GM23338 (cell line): Measurements from ENCODE around the gene KRTAP12-4. TPM values are rescaled to one million over a fixed set of nuclear protein-coding genes. Genes with fewer than 3 reads are reported as not detected.

Source experiments
- ATAC-seq: fragments of 200-7000 bp; cut with Tn5 transposase; 3 replicates; pipeline ENCODE4 v1.9.1; 2020
- DNase-seq: peaks from one replicate; pipeline ENCODE4 v3.0.0-alpha.2; 2015; ENCODE audit warnings: low spot score
- H2AFZ ChIP-seq: fragments of 200-600 bp; sonication (generic); 2 replicates; pipeline ENCODE4 v1.8.0; 2016; ENCODE audit warnings: antibody characterized with exemption, mild to moderate bottlenecking, moderate library complexity
- H3F3A ChIP-seq: fragments of 200-600 bp; sonication (generic); replicated peaks from 2 replicates; pipeline ENCODE4 v1.8.0; 2017; ENCODE audit warnings: antibody characterized with exemption, mixed run types, low read depth
- H3K27ac ChIP-seq: fragments of 200-600 bp; sonication (generic); 2 replicates; pipeline ENCODE4 v1.6.1; 2016; ENCODE audit warnings: low read depth
- H3K27me3 ChIP-seq: fragments of 200-600 bp; sonication (generic); 2 replicates; pipeline ENCODE4 v1.8.0; 2016; ENCODE audit warnings: mild to moderate bottlenecking, mixed run types, moderate library complexity; ENCODE audit not compliant: insufficient read depth
- H3K36me3 ChIP-seq: fragments of 200-600 bp; sonication (generic); 2 replicates; pipeline ENCODE4 v1.8.0; 2016; ENCODE audit warnings: mild to moderate bottlenecking; ENCODE audit not compliant: insufficient read depth
- H3K4me1 ChIP-seq: fragments of 200-600 bp; sonication (generic); 2 replicates; pipeline ENCODE4 v1.8.0; 2016; ENCODE audit warnings: mild to moderate bottlenecking, moderate library complexity; ENCODE audit not compliant: insufficient read depth
- H3K4me2 ChIP-seq: fragments of 200-600 bp; sonication (generic); 2 replicates; pipeline ENCODE4 v1.7.1; 2017; ENCODE audit warnings: mixed run types
- H3K4me3 ChIP-seq: fragments of 200-600 bp; sonication (generic); 2 replicates; pipeline ENCODE4 v1.6.1; 2016; ENCODE audit warnings: mixed run types
- H3K79me2 ChIP-seq: fragments of 200-600 bp; sonication (generic); replicated peaks from 2 replicates; pipeline ENCODE4 v1.8.0; 2017; ENCODE audit warnings: mild to moderate bottlenecking; ENCODE audit not compliant: insufficient read depth
- H3K9me2 ChIP-seq: fragments of 200-600 bp; sonication (generic); 2 replicates; pipeline ENCODE4 v1.8.0; 2017; ENCODE audit not compliant: insufficient read depth
- H4K20me1 ChIP-seq: fragments of 200-600 bp; sonication (generic); replicated peaks from 2 replicates; pipeline ENCODE4 v1.8.0; 2017; ENCODE audit warnings: mild to moderate bottlenecking; ENCODE audit not compliant: insufficient read depth
- H3K27ac Mint-ChIP-seq: 2 replicates; pipeline ENCODE4 v1.8.0; 2020; ENCODE audit warnings: inconsistent platforms, mild to moderate bottlenecking, moderate library complexity, mixed read lengths
- H3K27me3 Mint-ChIP-seq: 3 replicates; pipeline ENCODE4 v1.8.0; 2022; ENCODE audit warnings: low read depth, mild to moderate bottlenecking, moderate library complexity, mixed read lengths, inconsistent platforms; ENCODE audit not compliant: insufficient read depth, poor library complexity
- H3K36me3 Mint-ChIP-seq: 3 replicates; pipeline ENCODE4 v1.8.0; 2021; ENCODE audit warnings: low read depth, mild to moderate bottlenecking, inconsistent platforms, moderate library complexity, mixed read lengths
- H3K4me1 Mint-ChIP-seq: 3 replicates; pipeline ENCODE4 v1.8.0; 2020; ENCODE audit warnings: mild to moderate bottlenecking, inconsistent platforms, mixed read lengths
- H3K4me3 Mint-ChIP-seq: 3 replicates; pipeline ENCODE4 v1.8.0; 2021; ENCODE audit warnings: moderate library complexity, mild to moderate bottlenecking, inconsistent platforms, mixed read lengths
- H3K9me3 Mint-ChIP-seq: 3 replicates; pipeline ENCODE4 v1.8.0; 2020; ENCODE audit warnings: moderate library complexity, mild to moderate bottlenecking, inconsistent platforms, mixed read lengths
- CREB1 ChIP-seq: fragments of 250-450 bp; sonication (Bioruptor Pico); IDR thresholded peaks from 2 replicates; pipeline ENCODE4 v1.5.0; 2020; ENCODE audit warnings: low read depth, mild to moderate bottlenecking, moderate library complexity
- ETS1 ChIP-seq: IDR thresholded peaks from 2 replicates; pipeline ENCODE4 v1.6.1; 2016; ENCODE audit warnings: antibody characterized with exemption
- EZH2phosphoT487 ChIP-seq: fragments of 200-600 bp; sonication (generic); IDR thresholded peaks from one replicate; pipeline ENCODE4 v1.8.1; 2018; ENCODE audit warnings: antibody characterized with exemption; ENCODE audit not compliant: unreplicated experiment
- NANOG ChIP-seq: IDR thresholded peaks from 2 replicates; pipeline ENCODE4 v1.6.1; 2016; ENCODE audit warnings: antibody characterized with exemption, borderline replicate concordance
- REST ChIP-seq: IDR thresholded peaks from one replicate; pipeline ENCODE4 v1.6.1; 2018; ENCODE audit warnings: antibody characterized with exemption; ENCODE audit not compliant: unreplicated experiment
- STAT1 ChIP-seq: IDR thresholded peaks from one replicate; pipeline ENCODE4 v1.6.1; 2016; ENCODE audit warnings: antibody characterized with exemption; ENCODE audit not compliant: unreplicated experiment
- ZNF331 ChIP-seq: fragments of 250-450 bp; sonication (Bioruptor Pico); IDR thresholded peaks from 2 replicates; pipeline ENCODE4 v1.5.0; 2020; ENCODE audit warnings: low read depth, mild to moderate bottlenecking, moderate library complexity
- polyA plus RNA-seq: library from polyadenylated mRNA; unstranded; fragments of >200 nt; fragmentation: Nextera tagmentation; extraction: Ambion mirVana; gene quantifications from 2 replicates; pipeline ENCODE4 v1.2.1, GENCODE V29; 2016
- total RNA-seq: library from RNA; depleted of rRNA; stranded (reverse); fragments of >200 nt; shearing (Covaris generic); gene quantifications from 2 replicates; pipeline ENCODE4 v1.2.3, GENCODE V29; 2014

Gene KRTAP12-4
- total and polyA plus RNA-seq, 2 experiments from 2014 or later, result not detected

DNA sequence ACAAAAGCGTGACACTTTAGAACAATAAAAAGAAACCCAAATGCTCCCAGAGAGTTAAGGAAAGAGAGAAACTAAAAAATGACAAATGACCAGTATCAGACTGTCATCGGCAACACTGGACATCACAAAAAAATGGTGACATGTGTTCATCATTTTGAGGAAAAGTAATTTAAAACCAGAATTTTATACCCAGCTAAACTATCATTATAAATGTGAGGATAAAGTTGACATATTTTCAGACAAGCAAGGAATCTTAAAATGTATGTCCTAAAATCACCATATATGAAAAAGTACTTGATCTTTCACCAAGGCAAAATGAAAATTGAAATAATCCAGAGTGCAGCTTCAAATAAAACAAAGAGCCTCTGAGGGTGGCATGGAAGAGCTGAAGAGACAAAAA, 9.6 kb downstream of the KRTAP12-4 start:
- ATAC-seq, result no peak
- Mint-ChIP-seq H3K27ac (no peak overlapping the region), H3K4me1 (peaks cover 10% of the 10 kb centered on the region), H3K4me3 (no peak overlapping the region), H3K27me3 (peaks cover 3% of the 10 kb centered on the region), H3K36me3 (peaks cover 8% of the 10 kb centered on the region; the same call in 2 of the 3 replicates), H3K9me3 (peaks cover 30% of the 10 kb centered on the region)
- Histone ChIP-seq H3K79me2 (no peaks in the 10 kb centered on the region), H3K27me3 (no peaks in the 10 kb centered on the region), H3K27ac (no peak overlapping the region), H3K36me3 (no peaks in the 10 kb centered on the region), H3K4me1 (no peaks in the 10 kb centered on the region), H4K20me1 (no peaks in the 10 kb centered on the region), H3F3A (no peaks in the 10 kb centered on the region), H3K9me2 (no peaks in the 10 kb centered on the region), H2AFZ (no peak overlapping the region), H3K4me3 (no peak overlapping the region), H3K4me2 (no peak overlapping the region)
- DNase-seq, result no peak
- no peak for TF ChIP-seq ZNF331 (CRISPR knock-in tag)
- TF ChIP-seq NANOG, result no peak
- TF ChIP-seq ETS1, result no peak
- no peak for TF ChIP-seq STAT1
- TF ChIP-seq EZH2phosphoT487, result no peak
- TF ChIP-seq CREB1 (CRISPR knock-in tag), result no peak

DNA sequence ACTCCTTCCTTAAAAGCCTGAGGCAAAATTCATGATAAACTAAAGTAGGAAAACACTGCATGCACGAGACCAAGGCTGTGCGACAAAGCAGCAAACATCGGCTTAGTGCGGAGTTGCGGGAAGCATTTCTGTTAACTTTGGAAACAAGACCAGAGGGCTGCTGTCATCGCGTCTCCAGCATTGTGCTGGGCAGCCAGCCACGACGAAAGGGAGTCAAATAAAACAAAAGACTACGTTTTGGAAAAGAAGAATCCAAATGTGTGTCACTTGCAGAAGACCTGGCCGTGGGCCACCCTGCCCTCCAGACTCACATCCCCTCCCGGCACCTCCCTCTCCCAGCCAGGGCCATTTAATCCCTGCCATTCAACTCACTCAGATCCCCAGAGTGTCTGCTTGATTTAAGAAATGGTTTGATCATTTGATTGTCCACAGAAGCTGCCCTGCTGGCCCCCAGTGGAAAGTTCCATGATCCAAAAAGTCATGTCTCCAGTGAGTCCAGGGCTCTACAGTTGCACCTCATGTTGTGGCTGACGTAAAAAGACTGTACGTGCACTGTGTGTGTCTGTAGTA, 10.6 kb downstream of the KRTAP12-4 start:
- TF ChIP-seq REST (no peak), CREB1 (CRISPR knock-in tag) (no peak), ZNF331 (CRISPR knock-in tag) (no peak), EZH2phosphoT487 (no peak), ETS1 (no peak), STAT1 (no peak)
- no peak for DNase-seq
- no peak overlapping the region for H3K4me2 ChIP-seq
- H3K9me2 ChIP-seq, result no peaks in the 10 kb centered on the region
- Mint-ChIP-seq H3K36me3 (peaks cover 8% of the 10 kb centered on the region; the same call in 2 of the 3 replicates), H3K27me3 (peaks cover 4% of the 10 kb centered on the region), H3K9me3 (peaks cover 32% of the 10 kb centered on the region), H3K4me3 (no peak overlapping the region), H3K4me1 (peaks cover 10% of the 10 kb centered on the region), H3K27ac (no peak overlapping the region)
- no peaks in the 10 kb centered on the region for H3F3A ChIP-seq
- no peak overlapping the region for H3K27ac ChIP-seq
- H3K79me2 ChIP-seq, result no peaks in the 10 kb centered on the region
- H3K4me1 ChIP-seq, result no peaks in the 10 kb centered on the region
- H3K36me3 ChIP-seq, result no peaks in the 10 kb centered on the region
- ATAC-seq, result no peak
- no peaks in the 10 kb centered on the region for H4K20me1 ChIP-seq
- no peak overlapping the region for H3K4me3 ChIP-seq
- H3K27me3 ChIP-seq, result no peaks in the 10 kb centered on the region
- H2AFZ ChIP-seq, result no peak overlapping the region
